Skeletal muscle cell (primary cell): ENCODE results near the gene TMEM41B.

Experiments used
- DNase-seq: peaks from one replicate; pipeline ENCODE4 v3.0.0-alpha.2; 2010; ENCODE audit warnings: low read depth
- H3K4me3 ChIP-seq: 2 replicates; pipeline ENCODE4 v1.5.1; 2011; ENCODE audit warnings: low read depth, mild to moderate bottlenecking, control low read depth, low read length, moderate library complexity

The TMEM41B gene

DNA sequence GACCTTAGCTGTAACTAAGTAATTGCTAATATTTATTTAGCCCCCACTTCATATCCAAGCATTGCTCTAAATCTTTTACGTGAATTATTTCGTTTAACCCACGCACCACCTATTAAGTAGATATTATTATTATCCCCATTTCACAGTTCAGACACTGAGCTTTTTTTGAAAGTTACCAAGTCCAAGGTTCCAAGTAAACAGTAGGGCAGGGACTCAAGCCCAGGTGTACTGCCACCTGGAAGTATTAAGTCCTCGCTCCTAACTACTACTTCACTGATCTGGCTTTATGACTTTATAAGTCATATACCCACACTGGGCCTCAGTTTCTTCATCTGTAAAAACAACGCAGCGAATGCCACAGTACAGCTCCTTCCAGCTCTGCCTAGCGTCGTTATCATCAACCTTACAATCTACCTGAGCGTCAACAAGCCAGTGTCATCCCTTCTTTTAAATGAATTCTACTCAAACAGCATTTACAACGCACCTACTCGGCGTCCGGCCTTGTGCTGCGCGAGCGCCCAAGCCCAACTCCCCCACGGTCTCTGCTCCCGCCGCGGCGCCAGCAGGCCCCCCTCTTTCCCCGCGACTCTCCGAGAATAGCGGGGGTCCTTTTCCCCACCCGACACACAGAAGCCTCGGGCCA, 624 bp downstream of the TMEM41B start:
- H3K4me3 ChIP-seq, result peak overlapping the region; percentile 96
- no peak for DNase-seq

DNA sequence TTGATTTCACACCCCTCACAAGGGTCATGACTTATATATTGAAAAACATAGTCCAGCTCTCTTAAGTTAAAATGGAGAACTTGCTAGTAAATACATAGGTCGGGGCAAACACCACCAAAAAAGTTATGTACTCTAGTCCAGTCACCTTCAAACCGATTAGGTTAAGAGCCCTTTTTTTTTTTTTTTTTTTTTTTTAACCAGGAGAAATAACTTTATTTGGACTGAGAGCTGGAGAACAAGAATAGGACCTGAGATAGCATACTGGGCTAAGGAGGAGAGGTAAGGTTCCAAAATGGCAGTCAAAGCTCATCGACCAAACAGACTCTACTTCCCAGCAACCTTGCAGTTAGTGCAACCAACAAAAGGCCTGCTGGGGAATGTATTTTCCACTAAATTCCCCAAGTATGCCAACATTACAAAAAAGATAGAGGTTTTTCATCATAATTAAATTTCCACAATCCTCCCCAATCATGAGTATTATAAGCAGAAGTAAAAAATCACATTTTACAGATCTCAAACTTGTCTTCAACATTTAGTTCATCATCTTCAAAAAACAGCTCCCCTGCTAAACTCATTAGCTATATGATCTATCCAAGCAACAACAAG, 3.8 kb downstream of the TMEM41B start:
- no peak overlapping the region for H3K4me3 ChIP-seq
- DNase-seq, result no peak

DNA sequence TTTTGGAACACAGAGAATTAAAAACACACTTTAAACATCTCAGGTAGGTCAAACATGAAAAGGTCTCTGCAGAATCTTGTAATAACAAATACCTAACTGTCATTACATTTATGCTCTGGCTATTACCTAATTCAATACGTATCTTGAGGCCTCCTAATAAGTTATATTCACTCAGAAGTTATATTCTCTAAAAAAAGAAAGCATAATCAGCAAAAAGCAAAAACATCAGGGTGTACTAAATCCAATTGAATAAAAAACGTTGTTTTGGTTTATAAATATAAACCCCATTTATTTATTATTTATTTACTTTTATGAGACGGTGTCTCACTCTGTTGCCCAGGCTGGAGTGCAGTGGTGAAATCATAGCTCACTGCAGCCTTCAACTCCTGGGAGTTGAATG, 10.2 kb downstream of the TMEM41B start:
- no peak overlapping the region for H3K4me3 ChIP-seq
- no peak for DNase-seq

DNA sequence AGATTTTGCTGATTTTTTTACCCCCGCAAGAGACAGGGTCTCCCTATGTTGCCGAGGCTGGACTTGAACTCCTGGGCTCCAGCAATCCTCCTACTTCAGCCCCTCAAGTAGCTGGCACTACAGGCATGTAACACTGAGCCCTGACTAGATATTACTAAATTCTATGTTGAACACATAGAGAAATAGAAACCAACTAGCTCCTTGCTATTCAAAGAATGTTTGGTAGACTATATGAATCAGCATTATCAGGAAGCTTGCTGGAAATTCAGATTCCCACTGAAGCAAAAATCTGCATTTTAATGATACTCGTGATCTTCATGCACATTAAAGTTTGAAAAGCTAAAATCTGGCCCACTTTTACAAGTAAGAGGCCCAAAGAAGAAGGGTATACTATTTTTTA, 11.9 kb downstream of the TMEM41B start:
- no peak for DNase-seq
- no peak overlapping the region for H3K4me3 ChIP-seq

DNA sequence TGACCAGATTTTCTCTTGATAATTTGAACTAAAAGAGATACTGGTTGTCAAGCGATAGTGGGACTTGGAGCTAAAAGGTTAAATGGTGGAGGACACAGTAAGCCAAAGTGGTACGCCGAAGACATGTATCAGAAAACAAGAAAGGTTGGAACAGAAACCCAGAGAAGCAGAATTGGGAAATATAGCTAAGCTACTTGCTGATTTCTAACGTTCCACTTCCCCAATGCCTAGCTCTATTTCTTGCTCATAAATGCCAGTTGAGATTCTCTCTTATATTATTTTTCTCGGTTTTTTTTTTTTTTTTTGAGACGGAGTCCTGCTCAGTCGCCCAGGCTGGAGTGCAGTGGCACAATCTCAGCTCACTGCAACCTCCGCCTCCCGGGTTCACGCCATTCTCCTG, 12.7 kb downstream of the TMEM41B start:
- no peak for DNase-seq
- no peak overlapping the region for H3K4me3 ChIP-seq

DNA sequence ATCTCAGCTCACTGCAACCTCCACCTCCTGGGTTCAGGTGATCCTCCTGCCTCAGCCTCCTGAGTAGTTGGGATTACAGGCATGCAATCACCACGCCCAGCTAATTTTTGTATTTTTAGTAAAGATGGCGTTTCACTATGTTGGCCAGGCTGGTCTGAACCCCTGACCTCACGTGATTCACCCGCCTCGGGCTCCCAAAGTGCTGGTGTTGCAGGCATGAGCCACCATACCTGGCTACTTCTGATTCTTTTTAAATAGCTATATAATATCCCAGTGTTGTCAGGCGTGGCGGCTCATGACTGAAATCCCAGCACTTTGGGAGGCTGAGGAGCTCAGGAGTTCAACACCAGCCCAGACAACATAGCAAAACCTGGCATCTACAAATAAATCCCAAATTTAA, 20.7 kb downstream of the TMEM41B start:
- no peak for DNase-seq
- no peak overlapping the region for H3K4me3 ChIP-seq

DNA sequence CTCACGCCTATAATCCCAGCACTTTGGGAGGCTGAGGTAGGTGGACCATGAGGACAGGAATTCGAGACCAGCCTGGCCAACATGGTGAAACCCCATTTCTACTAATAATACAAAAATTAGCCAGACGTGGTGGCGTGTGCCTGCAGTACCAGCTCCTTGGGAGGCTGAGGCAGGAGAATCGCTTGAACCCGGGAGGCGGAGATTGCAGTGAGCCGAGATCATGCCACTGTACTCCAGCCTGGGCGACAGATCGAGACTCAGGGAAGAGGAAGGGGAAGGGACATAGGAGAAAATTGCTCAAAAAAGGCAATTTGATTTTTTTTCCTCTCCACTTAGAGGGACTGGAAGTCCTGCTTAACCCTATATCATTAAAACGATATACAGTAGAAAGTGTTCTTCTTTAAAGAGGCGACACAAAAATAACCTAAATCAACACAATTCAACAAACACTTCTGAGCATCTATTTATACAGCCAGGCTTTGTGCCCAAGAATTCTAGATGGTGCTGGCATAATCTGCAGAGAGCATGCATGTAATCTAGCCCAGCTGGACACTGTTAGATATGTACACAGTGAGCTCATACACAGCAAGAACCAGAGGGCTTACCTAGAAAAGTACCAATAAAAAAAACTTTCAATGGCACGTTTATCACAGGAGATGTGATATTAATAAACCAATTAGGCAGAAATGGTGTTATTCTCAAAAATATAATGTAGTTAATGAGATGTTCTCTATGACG, 28.4 kb downstream of the TMEM41B start:
- no peak overlapping the region for H3K4me3 ChIP-seq
- no peak for DNase-seq

DNA sequence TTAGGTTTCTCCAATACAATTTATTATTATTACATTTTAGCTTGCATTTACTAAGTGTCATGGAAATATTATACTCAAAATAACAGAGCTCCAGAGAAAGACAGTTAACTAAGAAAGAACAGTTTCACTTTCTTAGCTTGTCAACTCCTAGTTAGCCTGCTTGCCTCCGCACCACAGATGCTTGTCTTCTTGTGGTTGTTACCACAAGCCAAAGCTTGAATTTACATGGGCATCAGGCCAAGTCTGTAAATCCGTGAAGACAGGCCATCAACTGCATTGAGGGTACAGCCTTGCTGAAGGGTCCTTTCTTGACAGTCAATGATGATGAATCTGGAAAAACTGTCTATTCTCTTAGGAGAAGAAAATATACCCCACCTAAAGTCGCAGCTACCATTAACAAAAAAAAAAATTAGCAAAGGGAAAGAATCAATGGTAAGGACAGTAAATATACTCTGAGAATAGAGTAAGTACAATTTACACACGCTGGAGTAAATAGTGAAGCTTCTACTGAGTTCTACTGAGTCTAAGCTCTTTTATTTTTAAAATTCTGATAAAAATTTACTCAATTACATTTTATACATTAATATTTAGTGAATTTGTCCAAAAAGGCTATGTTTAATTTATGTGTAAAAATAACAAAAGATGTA, 33.6 kb downstream of the TMEM41B start:
- H3K4me3 ChIP-seq, result no peak overlapping the region
- DNase-seq, result peak; percentile 59

DNA sequence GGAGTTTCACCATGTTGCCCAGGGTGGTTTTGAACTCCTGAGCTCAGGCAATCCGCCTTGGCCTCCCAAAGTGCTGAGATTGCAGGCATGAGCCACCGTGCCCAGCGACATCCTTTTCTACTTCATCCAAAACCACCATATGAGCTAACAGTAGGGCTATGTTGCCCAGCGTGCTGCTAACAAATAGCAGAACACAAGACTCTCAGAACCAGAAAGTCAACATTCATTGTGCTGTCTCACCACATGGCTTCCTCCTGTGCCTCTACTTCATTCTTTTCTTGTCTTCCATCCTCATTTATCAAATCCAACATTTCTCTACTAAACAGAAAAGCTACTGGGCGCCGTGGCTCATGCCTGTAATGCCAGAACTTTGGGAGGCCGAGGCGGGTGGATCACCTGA, 37.2 kb downstream of the TMEM41B start:
- DNase-seq, result no peak
- no peak overlapping the region for H3K4me3 ChIP-seq

DNA sequence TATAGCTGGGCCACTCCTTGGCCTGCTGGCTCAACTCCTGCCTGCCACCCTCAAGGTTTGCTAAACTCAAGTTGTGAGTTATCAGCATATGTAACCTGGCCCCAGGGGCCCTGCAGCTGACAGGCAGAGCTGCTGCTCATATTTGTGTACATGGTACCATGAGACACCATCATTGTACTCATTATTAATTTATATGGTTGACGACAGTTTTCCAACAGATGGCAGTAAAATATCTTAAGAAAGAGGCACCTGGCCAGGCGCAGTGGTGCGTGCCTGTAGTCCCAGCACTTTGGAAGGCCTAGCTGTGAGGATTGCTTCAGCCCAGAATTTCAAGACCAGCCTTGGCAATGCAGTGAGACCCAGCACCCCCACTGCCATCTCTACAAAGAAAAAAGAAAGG, 37.8 kb downstream of the TMEM41B start:
- DNase-seq, result no peak

DNA sequence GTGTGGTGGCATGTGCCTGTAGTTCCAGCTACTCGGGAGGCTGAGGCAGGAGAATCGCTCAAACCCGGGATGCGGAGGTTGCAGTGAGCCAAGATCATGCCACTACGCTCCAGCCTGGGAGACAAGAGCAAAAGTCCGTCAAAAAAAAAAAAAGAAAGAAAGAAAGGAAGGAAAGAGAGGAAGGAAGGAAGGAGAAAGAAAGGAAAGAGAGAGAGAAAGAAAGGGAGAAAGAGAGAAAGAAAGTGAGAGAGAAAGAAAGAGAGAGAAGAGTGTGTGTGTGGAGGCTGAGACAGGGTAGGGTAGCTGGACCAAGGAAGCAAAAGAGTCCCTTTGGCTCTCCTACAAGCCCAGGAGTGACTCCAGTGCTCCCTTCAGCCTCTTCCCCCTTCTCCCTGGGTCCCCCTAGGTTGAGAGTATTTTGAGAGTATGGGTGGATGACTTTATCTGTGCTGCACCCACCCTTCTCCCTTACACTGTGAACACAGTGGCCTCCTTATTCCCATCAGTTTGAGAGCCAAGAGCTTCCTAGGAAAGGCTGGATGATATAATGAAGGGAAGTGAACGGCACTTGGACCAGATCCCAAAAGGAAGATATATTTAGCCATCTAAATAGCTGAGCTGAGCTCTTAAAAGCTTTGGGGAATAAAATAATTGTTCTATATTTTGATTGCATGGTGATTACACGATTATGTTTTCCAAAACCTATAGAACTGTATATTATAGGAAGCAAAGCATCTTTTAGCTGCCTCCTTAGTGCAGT, 39.7 kb downstream of the TMEM41B start:
- no peak overlapping the region for H3K4me3 ChIP-seq
- no peak for DNase-seq

More for the DNA sequence above, 37.8 kb downstream of the TMEM41B start:
- no peak overlapping the region for H3K4me3 ChIP-seq

DNA sequence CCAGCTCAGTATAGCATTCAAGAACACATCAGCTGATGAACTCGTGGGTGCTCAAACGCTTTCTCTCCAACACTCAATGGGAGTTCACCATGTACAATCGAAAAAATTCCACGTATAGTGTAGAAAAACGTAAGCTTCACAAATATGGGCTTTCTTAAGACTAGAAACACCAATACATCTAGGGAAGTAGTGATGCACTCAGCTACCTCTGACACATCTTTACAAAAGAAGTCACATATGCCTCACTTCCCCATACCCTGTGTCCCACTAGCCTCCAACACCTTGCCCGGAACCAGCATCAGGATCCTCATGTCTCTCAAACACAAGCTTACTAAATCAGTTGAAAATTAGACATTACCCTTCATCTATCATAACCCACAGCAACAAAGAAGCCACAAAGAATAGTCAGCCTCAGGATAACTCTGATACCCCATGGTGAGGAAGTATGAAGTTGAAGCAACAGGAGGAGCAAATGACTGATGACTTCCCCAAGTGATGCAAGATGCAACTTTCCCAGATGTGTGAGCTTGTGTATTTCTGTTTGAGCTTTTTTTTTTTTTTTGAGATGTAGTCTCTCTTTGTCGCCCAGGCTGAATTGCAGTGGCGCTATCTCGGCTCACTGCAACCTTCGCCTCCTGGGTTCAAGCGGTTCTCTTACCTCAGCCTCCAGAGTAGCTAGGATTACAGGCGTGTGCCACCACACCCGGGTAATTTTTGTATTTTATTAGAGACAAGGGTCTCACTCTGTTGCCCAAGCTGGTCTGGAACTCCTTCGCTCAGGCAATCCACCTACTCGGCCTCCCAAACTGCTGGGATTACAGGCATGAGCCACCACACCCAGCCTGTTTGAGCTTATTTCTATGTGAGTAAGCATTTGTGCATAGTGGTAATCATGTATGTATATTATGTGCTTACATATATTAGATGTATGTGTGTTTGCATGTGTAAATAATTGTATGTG, 40.7 kb downstream of the TMEM41B start:
- no peak overlapping the region for H3K4me3 ChIP-seq
- no peak for DNase-seq

DNA sequence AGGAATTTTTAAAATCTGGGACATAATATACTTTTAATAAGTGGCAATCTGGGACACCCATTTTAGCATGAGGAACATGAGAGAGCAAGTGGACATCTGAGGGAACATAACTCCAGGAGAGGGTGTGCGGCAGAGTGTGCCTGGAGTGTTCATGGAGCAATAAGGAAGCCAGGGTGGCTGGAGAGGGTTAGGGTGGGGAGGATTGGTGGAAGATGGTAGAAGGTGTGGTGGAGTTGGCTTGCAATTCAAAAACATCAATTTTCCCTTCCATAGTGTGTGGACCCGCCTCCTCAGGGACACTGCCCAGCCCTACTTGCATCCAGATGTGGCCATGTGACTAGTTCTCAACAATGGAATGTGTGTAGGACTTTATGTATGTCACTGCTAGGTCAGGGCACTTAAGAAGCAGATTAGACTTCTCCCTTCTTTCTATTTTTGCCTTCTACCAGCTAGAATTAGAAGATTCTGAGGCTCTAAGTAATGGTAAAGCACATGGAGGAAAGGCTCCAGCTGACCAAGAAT, 44.8 kb downstream of the TMEM41B start:
- H3K4me3 ChIP-seq, result no peak overlapping the region
- DNase-seq, result no peak

DNA sequence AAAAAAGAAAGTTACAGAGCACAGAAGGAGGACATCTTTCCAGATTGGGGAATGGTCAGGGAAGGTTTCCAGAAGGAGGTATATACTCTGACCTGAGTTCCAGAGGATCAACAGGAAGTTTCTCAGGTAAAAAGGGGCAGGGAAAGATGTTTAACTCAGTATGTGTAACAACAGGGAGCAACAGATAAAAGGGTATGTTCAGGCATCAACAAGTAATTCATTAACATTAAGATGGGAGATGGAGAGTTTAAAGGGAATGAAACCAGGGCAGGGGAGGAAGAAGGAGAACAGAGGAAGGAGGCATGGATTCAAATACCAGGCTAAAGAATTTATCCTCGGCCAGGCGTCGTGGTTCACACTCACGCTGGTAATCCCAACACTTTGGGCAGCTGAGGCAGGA, 46.7 kb downstream of the TMEM41B start:
- H3K4me3 ChIP-seq, result no peak overlapping the region
- no peak for DNase-seq

DNA sequence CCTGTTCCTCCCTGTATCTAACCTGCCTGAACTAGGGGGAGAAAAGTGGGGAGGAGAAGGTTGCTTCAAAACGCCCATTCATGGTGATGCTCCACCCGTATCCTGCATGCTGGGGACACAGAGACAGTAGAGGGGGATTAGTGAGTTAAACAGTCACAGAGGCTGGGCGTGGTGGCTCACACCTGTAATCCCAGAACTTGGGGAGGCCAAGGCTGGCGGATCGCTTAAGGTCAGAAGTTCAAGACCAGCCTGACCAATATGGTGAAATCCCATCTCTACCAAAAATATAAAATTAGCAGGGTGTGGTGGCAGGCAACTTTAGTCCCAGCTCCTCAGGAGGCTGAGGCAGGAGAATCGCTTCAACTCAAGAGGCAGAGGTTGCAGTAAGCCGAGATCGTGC, 47.5 kb downstream of the TMEM41B start:
- H3K4me3 ChIP-seq, result no peak overlapping the region
- DNase-seq, result no peak

DNA sequence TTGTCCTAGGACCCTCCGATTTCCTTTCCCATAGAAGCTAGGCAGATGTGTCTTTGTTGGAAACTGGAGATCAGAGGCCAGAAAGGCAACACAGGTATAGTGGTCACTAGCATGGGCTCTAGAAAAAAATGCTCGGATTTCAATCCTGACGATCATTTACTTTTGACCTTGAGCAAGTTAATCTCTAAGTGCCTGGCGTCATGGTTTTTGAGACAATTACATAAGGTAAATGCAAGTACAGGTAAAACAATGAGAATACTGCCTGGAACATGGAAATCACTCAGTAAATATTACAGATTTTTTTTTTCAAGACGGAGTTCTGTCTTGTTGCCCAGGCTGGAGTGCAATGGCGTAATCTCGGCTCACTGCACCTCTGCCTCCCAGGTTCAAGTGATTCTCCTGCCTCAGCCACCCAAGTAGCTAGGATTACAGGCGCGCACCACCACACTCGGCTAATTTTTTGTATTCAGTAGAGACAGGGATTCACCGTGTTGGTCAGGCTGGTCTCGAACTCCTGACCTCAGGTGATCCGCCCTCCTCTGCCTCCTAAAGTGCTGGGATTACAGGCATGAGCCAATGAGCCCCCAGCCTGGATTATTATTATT, 48.2 kb downstream of the TMEM41B start:
- DNase-seq, result no peak
- no peak overlapping the region for H3K4me3 ChIP-seq

DNA sequence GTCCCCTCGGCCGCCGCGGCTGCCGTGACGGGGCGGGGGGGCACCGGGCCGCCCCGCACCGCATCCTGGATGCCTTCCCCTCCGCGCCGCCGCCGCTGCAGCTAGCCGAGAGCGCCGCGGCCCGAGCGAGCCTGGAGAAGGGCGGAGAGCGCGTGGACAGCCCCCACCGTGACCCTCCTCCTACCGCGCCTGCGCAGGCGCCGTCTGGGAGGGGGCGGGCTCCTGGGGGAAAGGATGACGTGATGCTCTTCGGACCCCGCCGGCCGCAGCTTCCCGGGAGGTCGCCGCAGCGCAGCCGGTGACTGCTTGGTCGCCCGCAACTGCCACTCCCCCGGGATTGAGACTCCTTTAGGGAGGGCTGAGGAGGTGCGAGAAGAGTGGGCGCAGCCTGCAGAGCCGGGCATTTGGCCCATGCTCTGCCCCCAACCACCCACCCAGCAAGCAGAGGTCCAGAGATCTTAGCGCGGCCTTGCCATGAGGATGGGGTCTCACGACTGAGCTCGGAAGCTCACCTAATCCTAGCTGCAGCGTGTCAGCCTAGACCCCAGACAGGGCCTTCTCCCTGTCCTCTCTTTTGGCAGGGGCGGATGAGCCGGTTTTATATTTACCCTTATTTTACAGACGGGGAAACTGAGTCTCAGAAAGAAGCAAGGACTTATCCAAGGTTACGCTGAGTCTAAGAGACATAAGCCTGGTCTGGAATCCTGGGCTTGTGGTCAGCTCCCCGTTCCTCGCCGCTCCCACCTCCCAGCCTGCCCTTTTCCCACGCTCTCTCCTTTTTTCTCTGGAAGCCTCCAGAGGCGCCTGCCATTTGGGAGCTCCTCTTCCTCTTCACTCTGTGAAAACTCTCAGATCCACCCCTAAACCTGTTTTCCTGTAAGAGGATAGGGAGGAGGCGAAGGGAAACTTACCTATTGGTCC, 48.9 kb downstream of the TMEM41B start, which contains the start of gene DENND5A:
Gene DENND5A, minus strand, starts transcription at position 140 of the 921 bp plus-strand sequence. CDS start 281 bp downstream, outside the sequence.
- H3K4me3 ChIP-seq, result peak within 1 kb of the TSS; percentile 73
- peak; percentile 58 for DNase-seq
